ENCODE measurements around the gene NRP1.

Gene NRP1

GRCh38 chr10:33262871-33263270 is 71.6 kb downstream of the NRP1 start:
- DNase-seq (ENCODE audit: low read depth, low spot score) = no peak

GRCh38 chr10:33260403-33261149 is 73.9 kb downstream of the NRP1 start:
- DNase-seq (ENCODE audit: low read depth, low spot score) = no peak

- DNase-seq (ENCODE audit: low read depth, low spot score) = no peak
Observed at GRCh38 chr10:33258967-33259366, 75.5 kb downstream of the NRP1 start.

GRCh38 chr10:33257439-33258080 is 76.9 kb downstream of the NRP1 start:
- DNase-seq (ENCODE audit: low read depth, low spot score) = no peak

GRCh38 chr10:33256458-33256857 is 78.0 kb downstream of the NRP1 start:
- DNase-seq (ENCODE audit: low read depth, low spot score) = no peak

GRCh38 chr10:33254556-33255160 is 79.8 kb downstream of the NRP1 start:
- DNase-seq (ENCODE audit: low read depth, low spot score) = no peak

- DNase-seq (ENCODE audit: low read depth, low spot score) = no peak
Observed at GRCh38 chr10:33253411-33253810, 81.1 kb downstream of the NRP1 start.

GRCh38 chr10:33252794-33253203 is 81.7 kb downstream of the NRP1 start:
- peak; percentile 81 for DNase-seq (ENCODE audit: low read depth, low spot score)

GRCh38 chr10:33252324-33252723 is 82.1 kb downstream of the NRP1 start:
- no peak for DNase-seq (ENCODE audit: low read depth, low spot score)

GRCh38 chr10:33249659-33250345 is 84.7 kb downstream of the NRP1 start:
- no peak for DNase-seq (ENCODE audit: low read depth, low spot score)

- no peak for DNase-seq (ENCODE audit: low read depth, low spot score)
Observed at GRCh38 chr10:33249137-33249536, 85.3 kb downstream of the NRP1 start.

- DNase-seq (ENCODE audit: low read depth, low spot score) = no peak
Observed at GRCh38 chr10:33248638-33249037, 85.8 kb downstream of the NRP1 start.

- DNase-seq (ENCODE audit: low read depth, low spot score) = no peak
Observed at GRCh38 chr10:33247221-33247922, 87.1 kb downstream of the NRP1 start.

GRCh38 chr10:33245343-33245742 is 89.1 kb downstream of the NRP1 start:
- no peak for DNase-seq (ENCODE audit: low read depth, low spot score)

- no peak for DNase-seq (ENCODE audit: low read depth, low spot score)
Observed at GRCh38 chr10:33244354-33244967, 90.0 kb downstream of the NRP1 start.

GRCh38 chr10:33243703-33244102 is 90.8 kb downstream of the NRP1 start:
- DNase-seq (ENCODE audit: low read depth, low spot score) = no peak

GRCh38 chr10:33242931-33243330 is 91.5 kb downstream of the NRP1 start:
- no peak for DNase-seq (ENCODE audit: low read depth, low spot score)

- no peak for DNase-seq (ENCODE audit: low read depth, low spot score)
Observed at GRCh38 chr10:33241351-33241750, 93.1 kb downstream of the NRP1 start.

- no peak for DNase-seq (ENCODE audit: low read depth, low spot score)
Observed at GRCh38 chr10:33240931-33241330, 93.5 kb downstream of the NRP1 start.

GRCh38 chr10:33240258-33240657 is 94.2 kb downstream of the NRP1 start:
- no peak for DNase-seq (ENCODE audit: low read depth, low spot score)

GRCh38 chr10:33239257-33239656 is 95.2 kb downstream of the NRP1 start:
- no peak for DNase-seq (ENCODE audit: low read depth, low spot score)

All from brain pericyte (primary cell).